ENCODE data around the gene CDK5R1. TPM values are rescaled to one million over a fixed set of nuclear protein-coding genes. Genes with fewer than 3 reads are reported as not detected.

CDK5R1 gene
- total RNA-seq, 1 donor from 2014 or later, result 6.1 TPM

- Mint-ChIP-seq H3K36me3 (ENCODE audit: insufficient read depth) (no peaks in the 10 kb centered on the region), H3K27me3 (no peaks in the 10 kb centered on the region)
These were observed 9.7 kb downstream of the CDK5R1 start for GRCh38 chr17:32496395-32497073.

GRCh38 chr17:32497431-32498205 is 10.8 kb downstream of the CDK5R1 start:
- no peaks in the 10 kb centered on the region for H3K4me1 Mint-ChIP-seq (ENCODE audit: low read depth)
- H3K4me3 Mint-ChIP-seq (ENCODE audit: low read depth), result no peak overlapping the region
- no peak overlapping the region for H3K27ac Mint-ChIP-seq
- DNase-seq (ENCODE audit: low spot score, unreplicated experiment), result no peak
- H3K36me3 Mint-ChIP-seq (ENCODE audit: insufficient read depth), result no peaks in the 10 kb centered on the region
- H3K9me3 Mint-ChIP-seq (ENCODE audit: low read depth), result no peaks in the 10 kb centered on the region
- no peak for TF ChIP-seq CTCF (IDR thresholded peaks at IDR 0.05; ENCODE audit: unreplicated experiment)
- no peaks in the 10 kb centered on the region for H3K27me3 Mint-ChIP-seq

More at GRCh38 chr17:32496395-32497073, 9.7 kb downstream of the CDK5R1 start:
- no peak for DNase-seq (ENCODE audit: low spot score, unreplicated experiment)
- TF ChIP-seq CTCF (IDR thresholded peaks at IDR 0.05; ENCODE audit: unreplicated experiment), result no peak
- no peaks in the 10 kb centered on the region for H3K9me3 Mint-ChIP-seq (ENCODE audit: low read depth)
- H3K4me1 Mint-ChIP-seq (ENCODE audit: low read depth), result no peaks in the 10 kb centered on the region
- no peak overlapping the region for H3K27ac Mint-ChIP-seq
- no peak overlapping the region for H3K4me3 Mint-ChIP-seq (ENCODE audit: low read depth)

- no peak for TF ChIP-seq CTCF (IDR thresholded peaks at IDR 0.05; ENCODE audit: unreplicated experiment)
- DNase-seq (ENCODE audit: low spot score, unreplicated experiment), result no peak
- no peak overlapping the region for H3K27ac Mint-ChIP-seq
- H3K4me1 Mint-ChIP-seq (ENCODE audit: low read depth), result no peaks in the 10 kb centered on the region
- no peaks in the 10 kb centered on the region for H3K36me3 Mint-ChIP-seq (ENCODE audit: insufficient read depth)
- H3K9me3 Mint-ChIP-seq (ENCODE audit: low read depth), result no peaks in the 10 kb centered on the region
- H3K27me3 Mint-ChIP-seq, result no peaks in the 10 kb centered on the region
- no peak overlapping the region for H3K4me3 Mint-ChIP-seq (ENCODE audit: low read depth)
These were observed 11.6 kb downstream of the CDK5R1 start for GRCh38 chr17:32498391-32498790.

- H3K4me1 Mint-ChIP-seq (ENCODE audit: low read depth), result no peaks in the 10 kb centered on the region
- TF ChIP-seq CTCF (IDR thresholded peaks at IDR 0.05; ENCODE audit: unreplicated experiment), result no peak
- no peak overlapping the region for H3K27ac Mint-ChIP-seq
- H3K27me3 Mint-ChIP-seq, result no peaks in the 10 kb centered on the region
- no peak for DNase-seq (ENCODE audit: low spot score, unreplicated experiment)
- no peaks in the 10 kb centered on the region for H3K9me3 Mint-ChIP-seq (ENCODE audit: low read depth)
- H3K4me3 Mint-ChIP-seq (ENCODE audit: low read depth), result no peak overlapping the region
- no peaks in the 10 kb centered on the region for H3K36me3 Mint-ChIP-seq (ENCODE audit: insufficient read depth)
These were observed 15.2 kb downstream of the CDK5R1 start for GRCh38 chr17:32502013-32502412.

GRCh38 chr17:32502710-32503109 is 15.9 kb downstream of the CDK5R1 start:
- H3K9me3 Mint-ChIP-seq (ENCODE audit: low read depth), result no peaks in the 10 kb centered on the region
- H3K4me3 Mint-ChIP-seq (ENCODE audit: low read depth), result no peak overlapping the region
- no peaks in the 10 kb centered on the region for H3K27me3 Mint-ChIP-seq
- TF ChIP-seq CTCF (IDR thresholded peaks at IDR 0.05; ENCODE audit: unreplicated experiment), result no peak
- no peaks in the 10 kb centered on the region for H3K4me1 Mint-ChIP-seq (ENCODE audit: low read depth)
- no peak overlapping the region for H3K27ac Mint-ChIP-seq
- H3K36me3 Mint-ChIP-seq (ENCODE audit: insufficient read depth), result no peaks in the 10 kb centered on the region
- no peak for DNase-seq (ENCODE audit: low spot score, unreplicated experiment)
